SK-N-SH (cell line): Measurements from ENCODE around the gene EDEM3. TPM values are rescaled to one million over a fixed set of nuclear protein-coding genes. Genes with fewer than 3 reads are reported as not detected.

Experiments used
- CTCF ChIA-PET: fragments of 300-600, 350-600 bp; formaldehyde crosslinking; extraction: SDS; loops from one replicate; lab custom pipeline; 2021; lab: Yijun Ruan, JAX
- POLR2A ChIA-PET: fragments of 350-600 bp; sonication (Branson Sonifier 250); formaldehyde crosslinking; extraction: SDS; loops from one replicate; lab custom pipeline; 2020; ENCODE audit warnings: antibody characterized with exemption, inconsistent platforms; lab: Yijun Ruan, JAX
- DNase-seq: peaks from one replicate; pipeline ENCODE4 v3.0.0; 2012
- H2AFZ ChIP-seq: fragments of 200-600 bp; sonication (generic); 2 replicates; pipeline ENCODE4 v1.8.1; 2016; ENCODE audit warnings: antibody characterized with exemption, mild to moderate bottlenecking, low read depth
- H3F3A ChIP-seq: fragments of 200-600 bp; sonication (generic); replicated peaks from 2 replicates; pipeline ENCODE3; 2016; ENCODE audit warnings: antibody characterized with exemption, mild to moderate bottlenecking; ENCODE audit not compliant: insufficient read depth
- H3K27ac ChIP-seq, 2 experiments: fragments of 200-500 bp in 1 of 2; fragments of 200-600 bp in 1 of 2; sonication (Bioruptor generic) in 1 of 2; sonication (generic), shearing (Covaris generic) in 1 of 2; 2 replicates each; pipeline versions ENCODE4 v1.5.1 to v1.6.1; 2014 to 2016; ENCODE audit warnings: low read depth in 2 of 2, inconsistent platforms in 1 of 2, low read length in 1 of 2, mild to moderate bottlenecking in 1 of 2, mixed read lengths in 1 of 2
- H3K27me3 ChIP-seq: fragments of 200-600 bp; sonication (generic), shearing (Covaris generic); 2 replicates; pipeline ENCODE4 v1.6.1; 2016; ENCODE audit warnings: mixed run types; ENCODE audit not compliant: insufficient read depth
- H3K36me3 ChIP-seq, 2 experiments: fragments of 200-500 bp in 1 of 2; fragments of 200-600 bp in 1 of 2; sonication (Bioruptor generic) in 1 of 2; sonication (generic) in 1 of 2; replicated peaks in 1 of 2; 2 replicates each; pipeline versions ENCODE3 to v1.5.1; 2014 to 2016; ENCODE audit warnings: low read length in 1 of 2, mild to moderate bottlenecking in 1 of 2; ENCODE audit not compliant: insufficient read depth in 2 of 2, control insufficient read depth in 1 of 2
- H3K4me1 ChIP-seq, 2 experiments: fragments of 200-500 bp in 1 of 2; fragments of 200-600 bp in 1 of 2; sonication (Bioruptor generic) in 1 of 2; sonication (generic), shearing (Covaris generic) in 1 of 2; 2 replicates each; pipeline versions ENCODE4 v1.5.1 to v1.6.1; 2014 to 2016; ENCODE audit warnings: low read depth in 1 of 2, low read length in 1 of 2, mixed run types in 1 of 2; ENCODE audit not compliant: insufficient read depth in 2 of 2, control insufficient read depth in 1 of 2
- H3K4me2 ChIP-seq: fragments of 200-600 bp; sonication (generic), shearing (Covaris generic); 2 replicates; pipeline ENCODE4 v1.6.1; 2017; ENCODE audit warnings: mixed run types
- H3K4me3 ChIP-seq, 2 experiments: fragments of 200-500 bp in 1 of 2; fragments of 200-600 bp in 1 of 2; sonication (Bioruptor generic) in 1 of 2; sonication (generic), shearing (Covaris generic) in 1 of 2; 2 replicates each; pipeline versions ENCODE4 v1.5.1 to v1.8.1; 2014 to 2016; ENCODE audit warnings: low read depth in 2 of 2, inconsistent platforms in 1 of 2, low read length in 1 of 2, mild to moderate bottlenecking in 1 of 2, mixed read lengths in 1 of 2, moderate library complexity in 1 of 2
- H3K79me2 ChIP-seq: fragments of 200-600 bp; sonication (generic); 2 replicates; pipeline ENCODE4 v1.8.1; 2017; ENCODE audit warnings: mild to moderate bottlenecking; ENCODE audit not compliant: insufficient read depth
- H3K9ac ChIP-seq: fragments of 200-600 bp; sonication (generic); 2 replicates; pipeline ENCODE4 v1.6.1; 2017; ENCODE audit warnings: mixed run types
- H3K9me2 ChIP-seq: fragments of 200-600 bp; sonication (generic); 2 replicates; pipeline ENCODE4 v1.6.1; 2017; ENCODE audit warnings: mixed run types
- H3K9me3 ChIP-seq: fragments of 200-600 bp; sonication (generic); 2 replicates; pipeline ENCODE4 v1.6.1; 2017; ENCODE audit warnings: mixed run types, mild to moderate bottlenecking, moderate library complexity
- H4K20me1 ChIP-seq: fragments of 200-600 bp; sonication (generic); 2 replicates; pipeline ENCODE4 v1.6.1; 2017; ENCODE audit warnings: mild to moderate bottlenecking, mixed run types; ENCODE audit not compliant: insufficient read depth
- FOSL2 ChIP-seq: IDR thresholded peaks from 2 replicates; pipeline ENCODE4 v1.4.0; 2012; ENCODE audit warnings: low read depth, mild to moderate bottlenecking, moderate library complexity, borderline replicate concordance
- FOXJ3 ChIP-seq: sonication (generic); formaldehyde crosslinking; IDR thresholded peaks from 2 replicates; pipeline ENCODE4 v1.5.1; 2020; ENCODE audit warnings: mild to moderate bottlenecking, missing genetic modification reagents
- FOXM1 ChIP-seq: IDR thresholded peaks from 2 replicates; pipeline ENCODE4 v1.4.0; 2012; ENCODE audit warnings: low read depth, mild to moderate bottlenecking
- GABPA ChIP-seq: IDR thresholded peaks from 2 replicates; pipeline ENCODE4 v1.4.0; 2012; ENCODE audit warnings: low read depth, mild to moderate bottlenecking
- JUND ChIP-seq: IDR thresholded peaks from 2 replicates; pipeline ENCODE4 v1.4.0; 2012
- MAX ChIP-seq: IDR thresholded peaks from 2 replicates; pipeline ENCODE4 v1.4.0; 2012; ENCODE audit warnings: low read depth
- MEF2A ChIP-seq: IDR thresholded peaks from 2 replicates; pipeline ENCODE4 v1.4.0; 2012; ENCODE audit warnings: low read depth, borderline replicate concordance
- MXI1 ChIP-seq: IDR thresholded peaks from 2 replicates; pipeline ENCODE4 v1.6.1; 2012; ENCODE audit warnings: mild to moderate bottlenecking, low read depth, low read length, improper control_type of control experiment
- NFIC ChIP-seq: IDR thresholded peaks from 2 replicates; pipeline ENCODE4 v1.4.0; 2012; ENCODE audit warnings: borderline replicate concordance
- RAD21 ChIP-seq: IDR thresholded peaks from 2 replicates; pipeline ENCODE4 v1.6.1; 2012; ENCODE audit warnings: mild to moderate bottlenecking, low read length
- RXRA ChIP-seq: IDR thresholded peaks from 2 replicates; pipeline ENCODE4 v1.4.0; 2012; ENCODE audit warnings: low read depth, mild to moderate bottlenecking, borderline replicate concordance
- TEAD4 ChIP-seq: IDR thresholded peaks from 2 replicates; pipeline ENCODE4 v1.4.0; 2012; ENCODE audit warnings: mild to moderate bottlenecking, borderline replicate concordance; ENCODE audit not compliant: insufficient read depth
- USF1 ChIP-seq: IDR thresholded peaks from 2 replicates; pipeline ENCODE4 v1.4.0; 2012; ENCODE audit warnings: low read depth, borderline replicate concordance
- WGBS: methylation state at CpG from one replicate; pipeline ENCODE4 v1.1.6; 2017; ENCODE audit warnings: low lambda C conversion rate; 5-methylcytosine and 5-hydroxymethylcytosine counted together
- polyA plus RNA-seq, 3 experiments: library from polyadenylated mRNA; depleted of rRNA; stranded (reverse); fragments of >200 nt; gene quantifications; 2 replicates each; pipeline ENCODE4 v1.2.3, GENCODE V29; 2012
- TF ChIP-seq, protein P1 (sequence below): IDR thresholded peaks from 2 replicates; pipeline ENCODE4 v1.4.0; 2012; ENCODE audit warnings: low read depth, borderline replicate concordance
- TF ChIP-seq, protein P2 (sequence below): IDR thresholded peaks from 2 replicates; pipeline ENCODE4 v1.6.1; 2012; ENCODE audit warnings: mild to moderate bottlenecking, low read depth, low read length, moderate library complexity

Gene EDEM3
- polyA plus RNA-seq, 1 of the 3 experiments (the other 2 are of a cell fraction): 28.6 TPM

DNA sequence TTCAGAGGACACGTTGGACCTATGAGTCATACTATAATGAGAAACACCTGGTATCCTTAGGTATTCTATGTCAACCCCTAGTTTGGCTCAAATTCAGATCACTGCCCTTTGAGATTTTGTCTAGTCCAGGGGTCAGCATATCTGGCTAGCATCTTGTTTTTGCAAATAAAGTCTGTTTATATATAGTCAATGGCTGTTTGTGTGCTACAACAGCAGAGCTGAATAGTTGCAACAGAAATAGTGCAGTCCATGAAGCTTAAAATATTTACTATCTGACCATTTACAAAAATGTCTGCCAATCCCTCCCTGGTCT lies 48.5 kb upstream of the EDEM3 start (continued):
- TF ChIP-seq MAX (no peak), JUND (peak; percentile 83), USF1 (no peak), FOSL2 (peak; percentile 81), NFIC (peak; percentile 86), MEF2A (no peak)
- TF ChIP-seq, protein P1, sequence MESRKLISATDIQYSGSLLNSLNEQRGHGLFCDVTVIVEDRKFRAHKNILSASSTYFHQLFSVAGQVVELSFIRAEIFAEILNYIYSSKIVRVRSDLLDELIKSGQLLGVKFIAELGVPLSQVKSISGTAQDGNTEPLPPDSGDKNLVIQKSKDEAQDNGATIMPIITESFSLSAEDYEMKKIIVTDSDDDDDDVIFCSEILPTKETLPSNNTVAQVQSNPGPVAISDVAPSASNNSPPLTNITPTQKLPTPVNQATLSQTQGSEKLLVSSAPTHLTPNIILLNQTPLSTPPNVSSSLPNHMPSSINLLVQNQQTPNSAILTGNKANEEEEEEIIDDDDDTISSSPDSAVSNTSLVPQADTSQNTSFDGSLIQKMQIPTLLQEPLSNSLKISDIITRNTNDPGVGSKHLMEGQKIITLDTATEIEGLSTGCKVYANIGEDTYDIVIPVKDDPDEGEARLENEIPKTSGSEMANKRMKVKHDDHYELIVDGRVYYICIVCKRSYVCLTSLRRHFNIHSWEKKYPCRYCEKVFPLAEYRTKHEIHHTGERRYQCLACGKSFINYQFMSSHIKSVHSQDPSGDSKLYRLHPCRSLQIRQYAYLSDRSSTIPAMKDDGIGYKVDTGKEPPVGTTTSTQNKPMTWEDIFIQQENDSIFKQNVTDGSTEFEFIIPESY: no peak

DNA sequence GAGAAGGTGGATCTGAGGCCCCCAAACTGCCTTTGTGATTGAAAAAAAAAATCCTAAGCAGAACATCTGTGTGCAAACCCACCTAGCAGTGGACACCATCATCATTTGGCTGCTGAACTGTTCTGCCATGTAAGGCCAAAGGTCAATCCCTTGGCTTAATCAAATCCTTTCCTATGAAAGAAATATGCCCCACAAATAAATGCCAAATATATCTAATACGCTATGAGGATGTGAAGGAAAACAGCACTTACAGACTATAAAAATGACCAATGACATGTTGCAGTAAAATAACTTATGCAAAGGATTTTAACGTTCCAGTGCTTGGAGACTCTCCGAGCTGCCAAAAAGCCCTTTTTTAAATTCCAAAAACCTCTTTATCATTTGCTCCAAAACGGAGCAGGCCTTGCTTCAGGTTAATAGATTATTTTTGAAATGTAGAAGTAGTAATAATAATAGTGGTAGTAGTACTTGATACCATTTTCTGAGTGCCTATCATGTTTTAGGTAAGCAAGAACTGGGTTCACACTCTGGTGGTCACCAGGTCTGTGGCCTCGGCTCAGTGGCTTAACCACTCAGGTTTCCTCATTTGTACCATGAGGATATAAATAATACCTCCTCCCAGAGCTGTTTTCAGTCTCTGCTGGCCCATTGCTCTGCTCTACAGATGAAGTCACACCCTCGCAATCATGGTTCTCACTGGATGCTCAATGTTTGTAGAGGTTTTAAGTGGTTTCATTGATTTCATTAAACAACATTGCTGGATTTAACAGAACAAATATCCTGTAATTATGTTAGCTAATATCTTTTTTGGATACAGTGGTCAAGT lies 47.9 kb upstream of the EDEM3 start:
- Histone ChIP-seq H3K9me3 (no peaks in the 10 kb centered on the region), H3K9me2 (no peaks in the 10 kb centered on the region), H3K4me2 (no peak overlapping the region), H3K4me3 (no peak overlapping the region), H3F3A (peaks cover 10% of the 10 kb centered on the region), H3K9ac (no peak overlapping the region), H3K27ac (peak overlapping the region; percentile 65 to 96; a peak in 3 of 4 replicates), H3K79me2 (no peaks in the 10 kb centered on the region), H4K20me1 (no peaks in the 10 kb centered on the region), H3K36me3 (peaks cover 0 to 10% of the 10 kb centered on the region in 2 experiments), H2AFZ (no peak overlapping the region), H3K4me1 (peaks cover 9 to 33% of the 10 kb centered on the region in 2 experiments; a peak in 3 of 4 replicates), H3K27me3 (no peaks in the 10 kb centered on the region)
- TF ChIP-seq MXI1 (no peak), MEF2A (no peak), RXRA (no peak), MAX (no peak), GABPA (no peak), FOXJ3 (CRISPR knock-in tag) (no peak), FOXM1 (no peak), NFIC (no peak), TEAD4 (no peak), RAD21 (no peak)
- TF ChIP-seq, protein P1: no peak
- TF ChIP-seq, protein P2, sequence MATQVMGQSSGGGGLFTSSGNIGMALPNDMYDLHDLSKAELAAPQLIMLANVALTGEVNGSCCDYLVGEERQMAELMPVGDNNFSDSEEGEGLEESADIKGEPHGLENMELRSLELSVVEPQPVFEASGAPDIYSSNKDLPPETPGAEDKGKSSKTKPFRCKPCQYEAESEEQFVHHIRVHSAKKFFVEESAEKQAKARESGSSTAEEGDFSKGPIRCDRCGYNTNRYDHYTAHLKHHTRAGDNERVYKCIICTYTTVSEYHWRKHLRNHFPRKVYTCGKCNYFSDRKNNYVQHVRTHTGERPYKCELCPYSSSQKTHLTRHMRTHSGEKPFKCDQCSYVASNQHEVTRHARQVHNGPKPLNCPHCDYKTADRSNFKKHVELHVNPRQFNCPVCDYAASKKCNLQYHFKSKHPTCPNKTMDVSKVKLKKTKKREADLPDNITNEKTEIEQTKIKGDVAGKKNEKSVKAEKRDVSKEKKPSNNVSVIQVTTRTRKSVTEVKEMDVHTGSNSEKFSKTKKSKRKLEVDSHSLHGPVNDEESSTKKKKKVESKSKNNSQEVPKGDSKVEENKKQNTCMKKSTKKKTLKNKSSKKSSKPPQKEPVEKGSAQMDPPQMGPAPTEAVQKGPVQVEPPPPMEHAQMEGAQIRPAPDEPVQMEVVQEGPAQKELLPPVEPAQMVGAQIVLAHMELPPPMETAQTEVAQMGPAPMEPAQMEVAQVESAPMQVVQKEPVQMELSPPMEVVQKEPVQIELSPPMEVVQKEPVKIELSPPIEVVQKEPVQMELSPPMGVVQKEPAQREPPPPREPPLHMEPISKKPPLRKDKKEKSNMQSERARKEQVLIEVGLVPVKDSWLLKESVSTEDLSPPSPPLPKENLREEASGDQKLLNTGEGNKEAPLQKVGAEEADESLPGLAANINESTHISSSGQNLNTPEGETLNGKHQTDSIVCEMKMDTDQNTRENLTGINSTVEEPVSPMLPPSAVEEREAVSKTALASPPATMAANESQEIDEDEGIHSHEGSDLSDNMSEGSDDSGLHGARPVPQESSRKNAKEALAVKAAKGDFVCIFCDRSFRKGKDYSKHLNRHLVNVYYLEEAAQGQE: no peak
- 72% methylated on average over 6 of the region's 6 CpGs for WGBS
- no peak for DNase-seq
- CTCF ChIA-PET: interaction anchor here (0.6 to 3.3 kb wide), 7 partner anchors 10 to 635 kb away, joined by 3 to 24 read pairs (median 5); no protein-coding TSS in a partner anchor
- POLR2A ChIA-PET: no interaction called here
